ENCODE results near the gene DLL4. TPM values are rescaled to one million over a fixed set of nuclear protein-coding genes. Genes with fewer than 3 reads are reported as not detected.

The DLL4 gene
- polyA plus RNA-seq, 1 donor from 2014 or later = 2.2 TPM

- peak overlapping the region; percentile 52 for H3K9ac ChIP-seq (ENCODE audit: low read length)
- peak overlapping the region; percentile 73 for H3K4me2 ChIP-seq (ENCODE audit: low read length)
- TF ChIP-seq TAF1 (IDR thresholded peaks at IDR 0.05; ENCODE audit: low read depth) = no peak
- TF ChIP-seq, protein P1, sequence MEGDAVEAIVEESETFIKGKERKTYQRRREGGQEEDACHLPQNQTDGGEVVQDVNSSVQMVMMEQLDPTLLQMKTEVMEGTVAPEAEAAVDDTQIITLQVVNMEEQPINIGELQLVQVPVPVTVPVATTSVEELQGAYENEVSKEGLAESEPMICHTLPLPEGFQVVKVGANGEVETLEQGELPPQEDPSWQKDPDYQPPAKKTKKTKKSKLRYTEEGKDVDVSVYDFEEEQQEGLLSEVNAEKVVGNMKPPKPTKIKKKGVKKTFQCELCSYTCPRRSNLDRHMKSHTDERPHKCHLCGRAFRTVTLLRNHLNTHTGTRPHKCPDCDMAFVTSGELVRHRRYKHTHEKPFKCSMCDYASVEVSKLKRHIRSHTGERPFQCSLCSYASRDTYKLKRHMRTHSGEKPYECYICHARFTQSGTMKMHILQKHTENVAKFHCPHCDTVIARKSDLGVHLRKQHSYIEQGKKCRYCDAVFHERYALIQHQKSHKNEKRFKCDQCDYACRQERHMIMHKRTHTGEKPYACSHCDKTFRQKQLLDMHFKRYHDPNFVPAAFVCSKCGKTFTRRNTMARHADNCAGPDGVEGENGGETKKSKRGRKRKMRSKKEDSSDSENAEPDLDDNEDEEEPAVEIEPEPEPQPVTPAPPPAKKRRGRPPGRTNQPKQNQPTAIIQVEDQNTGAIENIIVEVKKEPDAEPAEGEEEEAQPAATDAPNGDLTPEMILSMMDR (IDR thresholded peaks at IDR 0.05; ENCODE audit: poor library complexity, severe bottlenecking) = no peak
- no peak for TF ChIP-seq POLR2AphosphoS5 (IDR thresholded peaks at IDR 0.05)
- peak; percentile 0 for TF ChIP-seq EZH2 (IDR thresholded peaks at IDR 0.05; ENCODE audit: borderline replicate concordance, insufficient read depth, low read length, poor library complexity, severe bottlenecking)
- TF ChIP-seq EP300 (conservative IDR thresholded peaks at IDR 0.05; ENCODE audit: poor library complexity, severe bottlenecking) = no peak
- no peak for TF ChIP-seq RAD21 (conservative IDR thresholded peaks at IDR 0.05)
- H3K27me3 ChIP-seq (ENCODE audit: insufficient read depth, low read depth, low read length) = peaks cover 99% of the 10 kb centered on the region
- H3K36me3 ChIP-seq (ENCODE audit: insufficient read depth, low read length) = no peaks in the 10 kb centered on the region
- no peak overlapping the region for H2AFZ ChIP-seq (ENCODE audit: low read depth, low read length)
- peaks cover 3% of the 10 kb centered on the region for H3F3A ChIP-seq (ENCODE audit: insufficient read depth, low read length, poor library complexity, severe bottlenecking)
- no peaks in the 10 kb centered on the region for H4K20me1 ChIP-seq (ENCODE audit: insufficient read depth)
- peak overlapping the region; percentile 80 for H3K4me3 ChIP-seq (ENCODE audit: low read length)
- H3K9me2 ChIP-seq (ENCODE audit: insufficient read depth, low read length) = no peaks in the 10 kb centered on the region
- no peaks in the 10 kb centered on the region for H3K79me2 ChIP-seq (replicated peaks; ENCODE audit: insufficient read depth, low read length)
- no peak overlapping the region for H3K27ac ChIP-seq (ENCODE audit: low read length)
- H3K9me3 ChIP-seq (ENCODE audit: low read length) = no peaks in the 10 kb centered on the region
Measured at GRCh38 chr15:40927873-40928806, 1.0 kb upstream of the DLL4 start.

DNA sequence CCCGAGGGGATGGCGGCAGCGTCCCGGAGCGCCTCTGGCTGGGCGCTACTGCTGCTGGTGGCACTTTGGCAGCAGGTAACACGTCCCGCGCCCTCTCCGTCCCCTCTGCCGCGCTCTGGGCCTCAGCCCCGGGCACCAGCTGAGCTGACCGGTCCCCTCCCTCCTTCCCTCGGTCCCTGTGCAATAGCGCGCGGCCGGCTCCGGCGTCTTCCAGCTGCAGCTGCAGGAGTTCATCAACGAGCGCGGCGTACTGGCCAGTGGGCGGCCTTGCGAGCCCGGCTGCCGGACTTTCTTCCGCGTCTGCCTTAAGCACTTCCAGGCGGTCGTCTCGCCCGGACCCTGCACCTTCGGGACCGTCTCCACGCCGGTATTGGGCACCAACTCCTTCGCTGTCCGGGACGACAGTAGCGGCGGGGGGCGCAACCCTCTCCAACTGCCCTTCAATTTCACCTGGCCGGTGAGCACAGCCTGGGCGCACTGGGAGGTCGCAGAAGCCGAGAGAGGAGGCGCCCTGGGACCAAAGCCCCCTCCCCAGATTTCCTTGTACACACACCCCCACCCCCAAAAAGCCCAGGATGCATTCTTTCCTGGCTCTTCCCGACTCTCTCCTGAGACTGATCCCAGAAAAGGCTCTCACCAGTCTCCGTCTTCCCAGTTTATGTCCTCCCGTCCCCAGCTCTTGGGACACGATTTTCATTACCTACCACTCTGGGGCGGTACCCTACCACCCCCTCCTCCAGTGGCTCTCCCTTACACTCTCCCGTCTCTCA is 705 bp downstream of the DLL4 start:
- no peaks in the 10 kb centered on the region for H3K9me3 ChIP-seq (ENCODE audit: low read length)
- H3F3A ChIP-seq (ENCODE audit: insufficient read depth, low read length, poor library complexity, severe bottlenecking) = peaks cover 3% of the 10 kb centered on the region
- H3K4me3 ChIP-seq (ENCODE audit: low read length) = peak overlapping the region; percentile 80
- H4K20me1 ChIP-seq (ENCODE audit: insufficient read depth) = no peaks in the 10 kb centered on the region
- no peaks in the 10 kb centered on the region for H3K79me2 ChIP-seq (replicated peaks; ENCODE audit: insufficient read depth, low read length)
- H3K9me2 ChIP-seq (ENCODE audit: insufficient read depth, low read length) = no peaks in the 10 kb centered on the region
- peak overlapping the region; percentile 80 for H3K4me2 ChIP-seq (ENCODE audit: low read length)
- no peaks in the 10 kb centered on the region for H3K36me3 ChIP-seq (ENCODE audit: insufficient read depth, low read length)
- peak overlapping the region; percentile 52 for H3K9ac ChIP-seq (ENCODE audit: low read length)
- no peak overlapping the region for H3K27ac ChIP-seq (ENCODE audit: low read length)
- peaks cover 82% of the 10 kb centered on the region for H3K27me3 ChIP-seq (ENCODE audit: insufficient read depth, low read depth, low read length)
- no peak overlapping the region for H2AFZ ChIP-seq (ENCODE audit: low read depth, low read length)
- TF ChIP-seq TAF1 (IDR thresholded peaks at IDR 0.05; ENCODE audit: low read depth) (no peak), SMC3 (conservative IDR thresholded peaks at IDR 0.05; ENCODE audit: poor library complexity) (no peak), RAD21 (conservative IDR thresholded peaks at IDR 0.05) (no peak), MXI1 (conservative IDR thresholded peaks at IDR 0.05; ENCODE audit: poor library complexity, severe bottlenecking) (no peak), POLR2AphosphoS5 (IDR thresholded peaks at IDR 0.05) (no peak), EZH2 (IDR thresholded peaks at IDR 0.05; ENCODE audit: borderline replicate concordance, insufficient read depth, low read length, poor library complexity, severe bottlenecking) (no peak), EP300 (conservative IDR thresholded peaks at IDR 0.05; ENCODE audit: poor library complexity, severe bottlenecking) (no peak)
- TF ChIP-seq, protein P1 (IDR thresholded peaks at IDR 0.05; ENCODE audit: poor library complexity, severe bottlenecking) = no peak
- TF ChIP-seq, protein P2, sequence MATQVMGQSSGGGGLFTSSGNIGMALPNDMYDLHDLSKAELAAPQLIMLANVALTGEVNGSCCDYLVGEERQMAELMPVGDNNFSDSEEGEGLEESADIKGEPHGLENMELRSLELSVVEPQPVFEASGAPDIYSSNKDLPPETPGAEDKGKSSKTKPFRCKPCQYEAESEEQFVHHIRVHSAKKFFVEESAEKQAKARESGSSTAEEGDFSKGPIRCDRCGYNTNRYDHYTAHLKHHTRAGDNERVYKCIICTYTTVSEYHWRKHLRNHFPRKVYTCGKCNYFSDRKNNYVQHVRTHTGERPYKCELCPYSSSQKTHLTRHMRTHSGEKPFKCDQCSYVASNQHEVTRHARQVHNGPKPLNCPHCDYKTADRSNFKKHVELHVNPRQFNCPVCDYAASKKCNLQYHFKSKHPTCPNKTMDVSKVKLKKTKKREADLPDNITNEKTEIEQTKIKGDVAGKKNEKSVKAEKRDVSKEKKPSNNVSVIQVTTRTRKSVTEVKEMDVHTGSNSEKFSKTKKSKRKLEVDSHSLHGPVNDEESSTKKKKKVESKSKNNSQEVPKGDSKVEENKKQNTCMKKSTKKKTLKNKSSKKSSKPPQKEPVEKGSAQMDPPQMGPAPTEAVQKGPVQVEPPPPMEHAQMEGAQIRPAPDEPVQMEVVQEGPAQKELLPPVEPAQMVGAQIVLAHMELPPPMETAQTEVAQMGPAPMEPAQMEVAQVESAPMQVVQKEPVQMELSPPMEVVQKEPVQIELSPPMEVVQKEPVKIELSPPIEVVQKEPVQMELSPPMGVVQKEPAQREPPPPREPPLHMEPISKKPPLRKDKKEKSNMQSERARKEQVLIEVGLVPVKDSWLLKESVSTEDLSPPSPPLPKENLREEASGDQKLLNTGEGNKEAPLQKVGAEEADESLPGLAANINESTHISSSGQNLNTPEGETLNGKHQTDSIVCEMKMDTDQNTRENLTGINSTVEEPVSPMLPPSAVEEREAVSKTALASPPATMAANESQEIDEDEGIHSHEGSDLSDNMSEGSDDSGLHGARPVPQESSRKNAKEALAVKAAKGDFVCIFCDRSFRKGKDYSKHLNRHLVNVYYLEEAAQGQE (IDR thresholded peaks at IDR 0.05; ENCODE audit: borderline replicate concordance) = no peak

All from neural cell (in vitro differentiated cells).